ENCODE data around the gene ATP7A. TPM values are rescaled to one million over a fixed set of nuclear protein-coding genes. Genes with fewer than 3 reads are reported as not detected.

ATP7A gene
- total RNA-seq, 1 experiment from 2014 or later = 2.1 TPM

- Histone ChIP-seq H3K79me2 (ENCODE audit: insufficient read depth, low read length) (no peaks in the 10 kb centered on the region), H3K23me2 (ENCODE audit: insufficient read length, low read depth, low read length, poor library complexity, severe bottlenecking) (no peaks in the 10 kb centered on the region), H3K18ac (ENCODE audit: insufficient read length, low read depth, low read length) (no peak overlapping the region), H2AFZ (ENCODE audit: low read length) (no peak overlapping the region), H2BK20ac (ENCODE audit: low read depth, low read length, poor library complexity, severe bottlenecking) (no peak overlapping the region), H3K4me1 (ENCODE audit: insufficient read depth, low read length) (no peaks in the 10 kb centered on the region), H3T11ph (ENCODE audit: low read length) (no peak overlapping the region), H4K8ac (replicated peaks; ENCODE audit: insufficient read length, low read depth, low read length) (no peak overlapping the region), H3K9ac (ENCODE audit: extremely low read depth, insufficient read length, low read length) (no peak overlapping the region), H3K9me3 (ENCODE audit: control insufficient read depth, low read depth, low read length) (peaks cover 11% of the 10 kb centered on the region), H3K4me2 (ENCODE audit: insufficient read depth, insufficient read length, low read length) (no peak overlapping the region), H4K20me1 (ENCODE audit: control insufficient read depth, insufficient read depth, insufficient read length) (no peaks in the 10 kb centered on the region), H3K27ac (ENCODE audit: insufficient read length, low read depth, low read length) (no peak overlapping the region), H3K23ac (ENCODE audit: insufficient read length, low read depth, low read length) (no peak overlapping the region), H3K14ac (ENCODE audit: insufficient read depth, low read length) (no peak overlapping the region), H2BK5ac (ENCODE audit: insufficient read length, low read length) (no peak overlapping the region), H2BK12ac (ENCODE audit: insufficient read length, low read depth, low read length) (no peak overlapping the region), H4K91ac (ENCODE audit: insufficient read length, low read depth, low read length) (no peak overlapping the region), H4K5ac (ENCODE audit: insufficient read length, low read depth, low read length) (no peak overlapping the region), H3K4ac (ENCODE audit: low read depth, low read length) (no peak overlapping the region), H3K79me1 (ENCODE audit: insufficient read depth, low read depth, low read length, poor library complexity, severe bottlenecking) (no peaks in the 10 kb centered on the region), H2BK15ac (ENCODE audit: low read depth, low read length) (no peak overlapping the region), H3K27me3 (ENCODE audit: insufficient read depth, low read length) (no peaks in the 10 kb centered on the region), H2BK120ac (ENCODE audit: low read depth, low read length, poor library complexity, severe bottlenecking) (no peak overlapping the region), H2AK5ac (ENCODE audit: insufficient read length, low read length) (no peak overlapping the region), H3K56ac (ENCODE audit: insufficient read length, low read depth, low read length) (no peak overlapping the region)
- Mint-ChIP-seq H3K27ac (no peak overlapping the region), H3K4me3 (no peak overlapping the region), H3K9me3 (peaks cover 73 to 79% of the 10 kb centered on the region in 2 experiments), H3K4me1 (no peaks in the 10 kb centered on the region), H3K36me3 (ENCODE audit: insufficient read depth in 1 of 3, low read depth in 3 of 3) (peaks cover 0 to 2% (median 0%) of the 10 kb centered on the region in 3 experiments; a peak in 2 of 7 replicates), H3K27me3 (ENCODE audit: low read depth) (no peaks in the 10 kb centered on the region)
- TF ChIP-seq CTCF (conservative IDR thresholded peaks at IDR 0.05) = no peak
- no CpG with 5 or more reads among the region's 13 CpGs for WGBS (ENCODE audit: extremely low coverage, insufficient read length, low lambda C conversion rate)
- DNase-seq = no peak
Observed at GRCh38 chrX:77962068-77962902, 51.8 kb downstream of the ATP7A start.
